ENCODE results near the gene PDZK1. TPM values are rescaled to one million over a fixed set of nuclear protein-coding genes. Genes with fewer than 3 reads are reported as not detected.

Gene PDZK1
- total RNA-seq, 1 experiment from 2014 or later, result 98.9 TPM

GRCh38 chr1:145706086-145706664 is 993 bp downstream of the PDZK1 start:
- Histone ChIP-seq H3K27me3 (replicated peaks; ENCODE audit: control insufficient read depth, insufficient read depth, low read length) (no peaks in the 10 kb centered on the region), H3K4me3 (ENCODE audit: low read depth, low read length) (peak overlapping the region; percentile 51), H3K4me1 (peaks cover 62% of the 10 kb centered on the region), H3K9me3 (no peaks in the 10 kb centered on the region), H3K36me3 (ENCODE audit: control insufficient read depth, insufficient read depth, low read length) (no peaks in the 10 kb centered on the region; the same call in none of the 2 replicates)
- Mint-ChIP-seq H3K4me3 (ENCODE audit: unreplicated experiment) (peak overlapping the region; percentile 60), H3K36me3 (ENCODE audit: insufficient read depth, unreplicated experiment) (peaks cover 13% of the 10 kb centered on the region), H3K4me1 (ENCODE audit: low read depth, unreplicated experiment) (peaks cover 29% of the 10 kb centered on the region), H3K9me3 (ENCODE audit: unreplicated experiment) (no peaks in the 10 kb centered on the region), H3K27ac (ENCODE audit: unreplicated experiment) (peak overlapping the region; percentile 83), H3K27me3 (ENCODE audit: insufficient read depth, unreplicated experiment) (no peaks in the 10 kb centered on the region)
- peak; percentile 48 to 72 for DNase-seq
- no peak for TF ChIP-seq CTCF (IDR thresholded peaks at IDR 0.05; ENCODE audit: insufficient read depth in 1 of 2, low read depth in 1 of 2, low read length in 1 of 2, severe bottlenecking in 1 of 2, unreplicated experiment in 1 of 2)
- intact Hi-C loops (cut with micrococcal nuclease; ENCODE audit: unreplicated experiment), result no loop called here
- ChIA-PET CTCF (interaction anchor here (1.5 kb wide), 2 partner anchors 15 to 139 kb away, joined by 5 to 12 read pairs; partner anchors contain the start of gene NUDT17), POLR2A (interaction anchor here (0.6 to 1.6 kb wide), 3 partner anchors 11 to 153 kb away, joined by 3 to 6 read pairs (median 4); partner anchors contain the start of genes PIAS3, POLR3C and RNF115)
- no TSS peak for BruUV-seq (replicated peaks)

- TF ChIP-seq CTCF (IDR thresholded peaks at IDR 0.05; ENCODE audit: insufficient read depth in 1 of 2, low read depth in 1 of 2, low read length in 1 of 2, severe bottlenecking in 1 of 2, unreplicated experiment in 1 of 2), result no peak
- ChIA-PET CTCF (no interaction called here), POLR2A (no interaction called here)
- DNase-seq, result no peak
- no TSS peak for BruUV-seq (replicated peaks)
- H3K4me3 ChIP-seq (ENCODE audit: low read depth, low read length), result peak overlapping the region; percentile 51
- no peaks in the 10 kb centered on the region for H3K27me3 ChIP-seq (replicated peaks; ENCODE audit: control insufficient read depth, insufficient read depth, low read length)
- Mint-ChIP-seq H3K27me3 (ENCODE audit: insufficient read depth, unreplicated experiment) (no peaks in the 10 kb centered on the region), H3K4me1 (ENCODE audit: low read depth, unreplicated experiment) (peaks cover 24% of the 10 kb centered on the region), H3K4me3 (ENCODE audit: unreplicated experiment) (peak overlapping the region; percentile 60), H3K27ac (ENCODE audit: unreplicated experiment) (peak overlapping the region; percentile 83), H3K9me3 (ENCODE audit: unreplicated experiment) (no peaks in the 10 kb centered on the region), H3K36me3 (ENCODE audit: insufficient read depth, unreplicated experiment) (peaks cover 12% of the 10 kb centered on the region)
- no peaks in the 10 kb centered on the region for H3K9me3 ChIP-seq
- H3K36me3 ChIP-seq (ENCODE audit: control insufficient read depth, insufficient read depth, low read length), result no peaks in the 10 kb centered on the region; the same call in none of the 2 replicates
- intact Hi-C loops (cut with micrococcal nuclease; ENCODE audit: unreplicated experiment), result no loop called here
- peaks cover 59% of the 10 kb centered on the region for H3K4me1 ChIP-seq
Observed at GRCh38 chr1:145705622-145706021, 1.5 kb downstream of the PDZK1 start.

GRCh38 chr1:145702826-145703225 is 4.3 kb downstream of the PDZK1 start:
- CTCF ChIA-PET, result interaction anchor here (0.6 kb wide), 1 partner anchor 11 kb away, joined by 3 read pairs; no protein-coding TSS in a partner anchor
- intact Hi-C loops (cut with micrococcal nuclease; ENCODE audit: unreplicated experiment), result no loop called here
- H3K4me3 Mint-ChIP-seq (ENCODE audit: unreplicated experiment), result no peak overlapping the region

More at GRCh38 chr1:145702826-145703225, 4.3 kb downstream of the PDZK1 start:
- Histone ChIP-seq H3K4me1 (peaks cover 31% of the 10 kb centered on the region), H3K27me3 (replicated peaks; ENCODE audit: control insufficient read depth, insufficient read depth, low read length) (no peaks in the 10 kb centered on the region), H3K4me3 (ENCODE audit: low read depth, low read length) (no peak overlapping the region), H3K36me3 (ENCODE audit: control insufficient read depth, insufficient read depth, low read length) (no peaks in the 10 kb centered on the region; the same call in none of the 2 replicates), H3K9me3 (no peaks in the 10 kb centered on the region)
- no peak overlapping the region for H3K27ac Mint-ChIP-seq (ENCODE audit: unreplicated experiment)
- no TSS peak for BruUV-seq (replicated peaks)
- peaks cover 17% of the 10 kb centered on the region for H3K36me3 Mint-ChIP-seq (ENCODE audit: insufficient read depth, unreplicated experiment)
- H3K27me3 Mint-ChIP-seq (ENCODE audit: insufficient read depth, unreplicated experiment), result no peaks in the 10 kb centered on the region
- no peak for DNase-seq
- no peak for TF ChIP-seq CTCF (IDR thresholded peaks at IDR 0.05; ENCODE audit: insufficient read depth in 1 of 2, low read depth in 1 of 2, low read length in 1 of 2, severe bottlenecking in 1 of 2, unreplicated experiment in 1 of 2)
- peaks cover 22% of the 10 kb centered on the region for H3K4me1 Mint-ChIP-seq (ENCODE audit: low read depth, unreplicated experiment)
- H3K9me3 Mint-ChIP-seq (ENCODE audit: unreplicated experiment), result no peaks in the 10 kb centered on the region
- POLR2A ChIA-PET, result no interaction called here
